ENCODE results near the gene CDC42BPA. TPM values are rescaled to one million over a fixed set of nuclear protein-coding genes. Genes with fewer than 3 reads are reported as not detected.
A peak's percentile ranks its signal among the peaks of the same experiment; 100 is the strongest.

Gene CDC42BPA, protein sequence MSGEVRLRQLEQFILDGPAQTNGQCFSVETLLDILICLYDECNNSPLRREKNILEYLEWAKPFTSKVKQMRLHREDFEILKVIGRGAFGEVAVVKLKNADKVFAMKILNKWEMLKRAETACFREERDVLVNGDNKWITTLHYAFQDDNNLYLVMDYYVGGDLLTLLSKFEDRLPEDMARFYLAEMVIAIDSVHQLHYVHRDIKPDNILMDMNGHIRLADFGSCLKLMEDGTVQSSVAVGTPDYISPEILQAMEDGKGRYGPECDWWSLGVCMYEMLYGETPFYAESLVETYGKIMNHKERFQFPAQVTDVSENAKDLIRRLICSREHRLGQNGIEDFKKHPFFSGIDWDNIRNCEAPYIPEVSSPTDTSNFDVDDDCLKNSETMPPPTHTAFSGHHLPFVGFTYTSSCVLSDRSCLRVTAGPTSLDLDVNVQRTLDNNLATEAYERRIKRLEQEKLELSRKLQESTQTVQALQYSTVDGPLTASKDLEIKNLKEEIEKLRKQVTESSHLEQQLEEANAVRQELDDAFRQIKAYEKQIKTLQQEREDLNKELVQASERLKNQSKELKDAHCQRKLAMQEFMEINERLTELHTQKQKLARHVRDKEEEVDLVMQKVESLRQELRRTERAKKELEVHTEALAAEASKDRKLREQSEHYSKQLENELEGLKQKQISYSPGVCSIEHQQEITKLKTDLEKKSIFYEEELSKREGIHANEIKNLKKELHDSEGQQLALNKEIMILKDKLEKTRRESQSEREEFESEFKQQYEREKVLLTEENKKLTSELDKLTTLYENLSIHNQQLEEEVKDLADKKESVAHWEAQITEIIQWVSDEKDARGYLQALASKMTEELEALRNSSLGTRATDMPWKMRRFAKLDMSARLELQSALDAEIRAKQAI (N-terminal part only)
- total RNA-seq = 1 to 10 TPM; 3.6 to 3.8 TPM

DNA sequence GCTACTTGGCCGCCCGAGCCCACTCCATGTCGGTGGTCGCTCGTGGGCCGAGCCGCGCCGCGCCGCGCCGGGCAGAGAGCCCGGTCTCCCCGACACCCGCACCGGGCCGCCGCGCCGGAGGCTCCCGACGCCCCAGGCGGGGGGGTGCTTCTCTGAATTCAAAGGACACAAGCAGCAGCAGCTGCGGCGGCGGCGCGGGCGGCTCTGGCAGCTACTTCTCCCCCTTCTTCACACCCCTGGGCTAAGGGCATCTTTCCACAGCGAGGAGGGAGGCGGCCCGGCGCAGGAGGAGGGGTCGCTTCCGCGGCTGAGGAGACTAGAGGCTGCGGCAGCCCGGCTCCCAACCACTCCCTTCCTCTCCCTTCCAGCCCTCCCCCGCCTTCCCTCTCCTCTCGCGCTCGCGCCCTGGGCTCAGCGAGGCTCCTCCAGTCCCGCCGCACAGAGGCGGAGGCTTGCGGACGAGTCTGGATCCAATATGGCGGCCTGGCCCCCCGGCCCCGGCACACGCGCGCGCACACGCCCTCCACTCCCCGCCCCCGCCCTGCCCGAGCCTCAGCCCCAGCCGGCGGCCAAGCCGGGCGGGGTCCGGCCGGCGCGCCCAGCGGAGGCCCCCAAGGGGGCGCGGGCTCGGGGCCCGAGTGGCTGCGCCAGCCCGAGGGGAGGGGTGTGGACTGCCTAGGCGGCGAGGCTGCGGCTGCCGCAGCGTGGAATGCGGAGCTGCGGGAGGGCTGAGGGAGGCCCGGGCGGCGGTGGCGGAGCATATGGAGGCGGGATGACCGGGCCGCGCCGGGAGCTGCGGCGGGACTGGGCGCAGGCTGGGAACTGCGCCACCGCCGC, at the start of gene CDC42BPA:
Gene CDC42BPA (minus strand): TSS at position 477 of the 837 bp plus-strand sequence. CDS start 1,310 bp downstream, outside the sequence.
- peak within 1 kb of the TSS; percentile 82 for H3K27ac Mint-ChIP-seq

DNA sequence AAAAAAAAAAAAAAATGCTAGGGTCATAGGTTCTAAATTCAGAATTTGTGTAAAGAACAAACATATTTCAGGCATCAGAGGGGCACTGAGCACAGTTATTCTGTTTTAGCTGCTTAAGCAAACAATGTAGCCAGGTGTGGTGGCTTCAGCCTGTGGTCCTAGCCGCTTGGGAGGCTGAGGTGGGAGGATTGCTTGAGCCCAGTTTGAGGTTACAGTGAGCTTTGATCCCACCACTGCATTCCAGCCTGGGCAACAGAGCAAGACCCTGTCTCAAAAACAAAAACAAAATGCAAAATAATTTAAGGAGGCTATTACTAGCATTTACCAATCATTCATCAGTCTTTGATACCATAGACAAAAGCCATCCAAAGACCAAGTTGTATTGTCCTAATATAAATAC, 49.7 kb upstream of the CDC42BPA start:
- POLR2A ChIA-PET = no interaction called here

More for the DNA sequence above, at the start of gene CDC42BPA:
- Mint-ChIP-seq H3K4me1 (peaks cover 29% of the 10 kb centered on the region), H3K36me3 (ENCODE audit: low read depth) (peaks cover 3% of the 10 kb centered on the region), H3K4me3 (peak within 1 kb of the TSS; percentile 82), H3K27me3 (peaks cover 54% of the 10 kb centered on the region), H3K9me3 (no peaks in the 10 kb centered on the region)
- POLR2A ChIA-PET = no interaction called here
- DNase-seq = peak; percentile 40
- CTCF ChIA-PET = interaction anchor here (0.6 kb wide), 1 partner anchor 176 kb away, joined by 3 read pairs; no protein-coding TSS in a partner anchor

DNA sequence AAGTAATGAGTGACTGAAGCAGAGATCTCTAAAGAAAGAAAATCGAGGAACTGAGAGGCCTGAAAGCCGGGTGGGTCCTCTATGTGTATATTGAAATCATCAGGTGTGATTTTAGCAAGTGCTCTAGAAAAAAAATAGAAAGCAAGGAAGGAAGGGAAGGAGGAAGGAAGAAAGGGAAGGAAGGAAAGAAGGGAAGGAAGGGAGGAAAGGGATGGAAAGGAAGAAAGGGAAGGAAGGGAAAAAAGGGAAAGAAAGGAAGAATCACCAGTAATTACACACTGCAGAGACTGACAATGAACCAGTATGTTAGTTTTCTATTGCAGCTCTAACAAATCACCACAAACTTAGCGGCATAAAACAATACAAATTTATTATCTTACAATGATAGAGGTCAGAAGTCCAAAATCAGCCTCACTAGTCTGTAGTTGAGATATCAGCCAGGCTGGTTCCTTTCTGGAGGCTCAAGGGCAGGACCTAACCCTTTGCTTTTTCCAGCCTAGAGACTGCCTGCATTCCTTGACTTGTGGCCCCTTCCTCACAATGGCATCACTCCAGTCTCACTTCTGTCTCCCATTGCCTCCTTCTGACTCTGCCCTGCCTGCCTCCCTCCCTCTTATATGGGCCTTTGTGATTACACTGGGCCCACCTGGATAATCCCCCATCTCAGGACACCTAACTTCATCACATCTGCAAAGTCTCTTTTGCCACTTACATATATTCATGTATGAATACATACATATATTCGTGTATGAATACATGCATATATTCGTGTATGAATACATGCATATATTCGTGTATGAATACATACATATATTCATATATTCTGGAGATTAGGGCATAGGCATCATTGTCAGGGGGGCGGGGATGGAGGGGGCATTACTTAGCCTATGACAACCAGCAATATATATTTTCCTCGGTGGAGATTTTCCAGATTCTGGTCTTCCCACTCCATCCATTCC, 47.5 kb upstream of the CDC42BPA start:
- no peaks in the 10 kb centered on the region for H3K36me3 Mint-ChIP-seq (ENCODE audit: low read depth)
- DNase-seq = no peak
- no peaks in the 10 kb centered on the region for H3K27me3 Mint-ChIP-seq
- H3K4me1 Mint-ChIP-seq = no peaks in the 10 kb centered on the region
- H3K9me3 Mint-ChIP-seq = no peaks in the 10 kb centered on the region
- CTCF ChIA-PET = no interaction called here
- POLR2A ChIA-PET = no interaction called here
- no peak overlapping the region for H3K27ac Mint-ChIP-seq
- no peak overlapping the region for H3K4me3 Mint-ChIP-seq

More for the DNA sequence above, 49.7 kb upstream of the CDC42BPA start:
- Mint-ChIP-seq H3K9me3 (no peaks in the 10 kb centered on the region), H3K36me3 (ENCODE audit: low read depth) (no peaks in the 10 kb centered on the region), H3K4me1 (no peaks in the 10 kb centered on the region), H3K27me3 (no peaks in the 10 kb centered on the region), H3K4me3 (no peak overlapping the region), H3K27ac (no peak overlapping the region)
- CTCF ChIA-PET = no interaction called here
- no peak for DNase-seq

DNA sequence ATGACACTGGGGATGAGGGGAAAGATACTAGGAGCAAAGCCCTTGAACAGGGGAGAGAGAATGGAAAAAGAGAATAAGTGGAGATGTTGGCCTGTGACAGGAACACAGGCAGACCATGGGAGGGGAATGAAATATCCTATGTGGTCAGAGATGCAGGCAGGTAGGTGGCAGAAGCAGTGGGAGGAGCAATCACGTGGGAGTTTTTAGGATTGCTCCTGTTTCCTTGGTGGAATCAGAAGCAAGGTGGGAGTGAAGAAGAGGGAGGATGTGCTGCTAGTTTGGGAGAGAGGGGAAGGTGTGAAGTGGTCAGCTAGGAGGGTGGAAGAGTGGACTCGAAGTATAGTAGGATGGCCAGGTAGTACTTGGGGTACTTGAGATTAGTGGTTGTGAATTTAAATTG, 46.4 kb upstream of the CDC42BPA start:
- CTCF ChIA-PET = interaction anchor here (0.7 kb wide), 1 partner anchor 198 kb away, joined by 3 read pairs; no protein-coding TSS in a partner anchor
- Mint-ChIP-seq H3K4me1 (no peaks in the 10 kb centered on the region), H3K27me3 (no peaks in the 10 kb centered on the region), H3K9me3 (no peaks in the 10 kb centered on the region), H3K36me3 (ENCODE audit: low read depth) (no peaks in the 10 kb centered on the region), H3K4me3 (no peak overlapping the region), H3K27ac (no peak overlapping the region)
- DNase-seq = no peak
- POLR2A ChIA-PET = no interaction called here

DNA sequence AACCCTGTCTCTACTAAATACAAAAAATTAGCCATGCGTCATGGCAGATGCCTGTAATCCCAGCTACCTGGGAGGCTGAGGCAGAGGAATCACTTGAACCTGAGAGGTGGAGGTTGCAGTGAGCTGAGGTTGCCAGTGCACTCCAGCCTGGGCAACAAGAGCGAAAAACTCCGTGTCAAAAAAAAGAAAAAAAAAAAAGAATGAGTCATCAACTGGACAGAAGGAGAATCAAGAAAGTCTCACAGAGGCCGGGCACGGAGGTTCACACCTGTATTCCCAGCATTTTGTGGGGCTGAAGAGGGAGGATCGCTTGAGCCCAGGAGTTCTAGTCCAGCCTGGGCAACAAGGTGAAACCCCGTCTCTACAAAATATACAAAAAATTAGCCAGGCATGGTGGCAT, 45.5 kb upstream of the CDC42BPA start:
- Mint-ChIP-seq H3K4me1 (no peaks in the 10 kb centered on the region), H3K9me3 (no peaks in the 10 kb centered on the region), H3K4me3 (no peak overlapping the region), H3K27me3 (no peaks in the 10 kb centered on the region), H3K27ac (no peak overlapping the region), H3K36me3 (ENCODE audit: low read depth) (no peaks in the 10 kb centered on the region)
- ChIA-PET POLR2A (no interaction called here), CTCF (no interaction called here)
- no peak for DNase-seq

DNA sequence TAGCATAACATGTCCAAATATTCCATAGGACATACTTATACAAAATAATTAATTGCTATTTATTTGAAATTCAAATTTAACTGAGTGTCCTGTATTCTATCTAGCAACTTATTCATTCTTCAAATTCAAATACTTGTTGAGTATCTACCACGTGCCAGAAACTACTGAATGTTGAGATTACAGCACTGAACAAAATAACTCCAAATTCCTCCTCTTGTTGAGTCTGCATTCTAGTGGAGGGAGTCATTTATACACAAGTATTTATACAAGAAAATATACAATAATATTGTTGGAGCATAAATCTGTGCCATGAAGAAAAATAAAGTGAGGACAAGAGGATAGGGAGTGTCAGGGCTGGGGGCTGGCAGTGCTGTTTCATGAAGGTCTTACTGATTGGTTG, 43.7 kb upstream of the CDC42BPA start:
- no peaks in the 10 kb centered on the region for H3K27me3 Mint-ChIP-seq
- no peak for DNase-seq
- POLR2A ChIA-PET = no interaction called here
- H3K9me3 Mint-ChIP-seq = no peaks in the 10 kb centered on the region
- no peaks in the 10 kb centered on the region for H3K36me3 Mint-ChIP-seq (ENCODE audit: low read depth)
- CTCF ChIA-PET = no interaction called here
- no peak overlapping the region for H3K4me3 Mint-ChIP-seq
- H3K4me1 Mint-ChIP-seq = no peaks in the 10 kb centered on the region
- no peak overlapping the region for H3K27ac Mint-ChIP-seq

DNA sequence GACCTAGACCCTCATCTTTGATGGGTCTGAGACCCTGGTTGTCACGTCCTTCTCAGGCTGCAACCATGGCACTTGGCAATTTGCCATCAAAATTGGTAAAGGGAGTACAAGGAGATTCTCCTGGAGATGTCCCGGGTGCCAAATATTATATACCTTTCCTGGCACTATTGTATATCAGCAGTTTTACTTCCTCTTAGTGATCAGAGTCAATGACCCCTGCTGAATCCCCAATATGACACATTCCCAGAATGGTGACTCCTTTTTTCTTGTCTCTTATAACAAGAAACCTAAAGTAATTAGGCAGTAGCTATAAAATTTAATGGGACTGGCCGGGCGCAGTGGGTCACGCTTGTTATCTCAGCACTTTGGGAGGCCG, 39.6 kb upstream of the CDC42BPA start:
- no peaks in the 10 kb centered on the region for H3K36me3 Mint-ChIP-seq (ENCODE audit: low read depth)
- H3K4me3 Mint-ChIP-seq = no peak overlapping the region
- CTCF ChIA-PET = no interaction called here
- H3K27ac Mint-ChIP-seq = no peak overlapping the region
- no peaks in the 10 kb centered on the region for H3K27me3 Mint-ChIP-seq
- no peaks in the 10 kb centered on the region for H3K9me3 Mint-ChIP-seq
- POLR2A ChIA-PET = interaction anchor here (0.6 kb wide), 1 partner anchor 350 kb away, joined by 3 read pairs; no protein-coding TSS in a partner anchor
- DNase-seq = no peak
- no peaks in the 10 kb centered on the region for H3K4me1 Mint-ChIP-seq

DNA sequence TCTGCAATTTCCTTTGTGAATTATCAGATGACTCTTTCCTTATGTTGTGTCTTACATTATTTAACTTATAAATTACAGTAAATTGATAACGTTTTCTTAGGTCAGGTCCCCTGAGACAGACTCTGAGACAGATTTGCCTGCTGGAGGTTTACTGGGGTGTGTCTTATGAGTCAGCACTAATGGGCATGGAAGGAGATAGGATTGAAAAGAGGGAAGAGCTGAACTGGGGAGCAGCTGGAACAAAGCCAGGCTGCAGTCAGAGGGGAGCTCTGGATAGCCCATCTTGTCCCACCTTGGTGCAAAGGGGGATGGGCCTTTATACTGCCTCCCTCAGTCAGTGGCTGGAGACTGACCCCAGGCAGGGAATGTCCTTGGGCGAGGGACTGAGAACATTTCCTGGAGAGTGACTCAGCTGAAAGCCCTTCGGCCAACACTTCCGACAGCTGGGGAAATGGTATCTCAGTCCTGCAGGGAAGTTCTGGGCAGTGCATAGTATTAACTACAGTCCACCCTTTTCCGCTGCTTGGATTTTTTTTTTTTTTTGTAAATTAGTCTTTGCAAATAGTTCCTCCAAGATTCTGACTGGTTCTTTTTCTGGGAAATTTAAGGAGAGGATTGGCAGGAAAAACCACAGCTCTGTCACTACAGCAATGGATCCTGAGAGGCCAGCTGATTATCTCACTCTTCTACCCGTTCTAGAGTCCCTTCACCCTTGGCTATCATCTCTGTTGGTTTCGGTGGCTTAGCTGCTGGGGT, 39.1 kb upstream of the CDC42BPA start:
- Mint-ChIP-seq H3K27ac (no peak overlapping the region), H3K36me3 (ENCODE audit: low read depth) (no peaks in the 10 kb centered on the region), H3K9me3 (no peaks in the 10 kb centered on the region), H3K4me3 (no peak overlapping the region), H3K27me3 (peaks cover 2% of the 10 kb centered on the region), H3K4me1 (no peaks in the 10 kb centered on the region)
- no peak for DNase-seq
- ChIA-PET CTCF (interaction anchor here (0.5 kb wide), 1 partner anchor 63 kb away, joined by 4 read pairs; no protein-coding TSS in a partner anchor), POLR2A (interaction anchor here (0.6 kb wide), 1 partner anchor 351 kb away, joined by 3 read pairs; no protein-coding TSS in a partner anchor)

DNA sequence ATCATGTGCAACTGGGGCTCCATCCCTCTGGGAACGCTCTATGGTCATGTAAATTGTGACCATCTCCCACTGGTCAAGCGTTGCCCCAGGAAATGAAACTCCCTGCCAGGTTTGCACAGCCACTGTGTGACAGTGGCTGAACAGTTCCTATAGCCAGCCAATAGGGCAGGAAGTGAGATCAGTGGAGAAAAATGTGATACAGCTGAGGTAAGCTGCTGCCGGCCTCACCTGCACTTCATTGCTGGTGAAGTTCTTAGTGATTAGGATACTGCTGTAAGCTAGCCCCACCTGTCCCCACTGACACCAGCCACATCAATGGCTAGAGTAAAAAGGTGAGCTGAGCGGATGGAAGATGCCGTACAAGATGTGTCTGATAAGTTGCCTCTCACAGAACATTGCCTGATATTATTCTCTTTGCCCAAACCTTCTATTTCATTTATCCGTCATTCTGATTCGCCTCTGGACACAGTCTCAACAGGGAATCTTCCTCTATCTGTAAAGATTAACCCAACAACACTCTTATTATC, 38.4 kb upstream of the CDC42BPA start:
- Mint-ChIP-seq H3K36me3 (ENCODE audit: low read depth) (no peaks in the 10 kb centered on the region), H3K27ac (no peak overlapping the region), H3K9me3 (no peaks in the 10 kb centered on the region), H3K4me3 (no peak overlapping the region), H3K27me3 (peaks cover 2% of the 10 kb centered on the region), H3K4me1 (no peaks in the 10 kb centered on the region)
- no peak for DNase-seq
- CTCF ChIA-PET = interaction anchor here (0.5 to 0.6 kb wide), 2 partner anchors 62 to 114 kb away, joined by 3 to 4 read pairs; no protein-coding TSS in a partner anchor
- POLR2A ChIA-PET = no interaction called here

DNA sequence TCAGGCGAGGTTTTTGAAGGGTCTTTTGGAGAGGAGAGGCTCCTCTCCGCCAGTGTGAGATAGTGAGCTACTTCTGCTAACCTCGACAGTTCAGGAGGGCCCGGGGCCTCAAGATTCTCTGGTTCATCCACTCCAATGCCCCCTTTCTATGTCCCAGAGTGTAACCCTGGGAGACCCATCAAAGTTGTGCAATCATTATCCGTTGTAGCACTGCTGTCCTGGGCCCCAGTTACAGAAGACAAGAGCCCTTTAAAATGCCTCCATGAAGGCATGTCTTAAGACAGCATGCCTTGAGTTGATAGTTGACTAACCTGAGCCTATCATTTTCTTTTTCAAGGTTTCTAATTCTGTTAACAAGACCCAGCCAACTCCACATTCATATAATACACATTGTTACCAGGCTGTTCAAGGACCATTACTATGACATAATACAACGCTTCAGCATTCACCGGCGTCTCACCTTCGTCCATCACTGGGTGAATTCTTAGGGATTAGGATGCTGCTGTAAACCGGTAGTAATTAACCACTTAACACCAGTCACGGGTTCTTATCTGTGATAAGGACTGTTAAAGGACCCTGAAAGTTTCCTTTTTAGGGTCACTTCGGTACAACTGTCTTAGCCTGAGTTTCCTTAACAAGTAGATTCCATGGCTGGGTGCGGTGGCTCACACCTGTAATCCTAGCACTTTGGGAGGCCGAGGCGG, 37.4 kb upstream of the CDC42BPA start:
- no peak for DNase-seq
- ChIA-PET POLR2A (no interaction called here), CTCF (no interaction called here)
- Mint-ChIP-seq H3K4me3 (no peak overlapping the region), H3K27ac (no peak overlapping the region), H3K4me1 (no peaks in the 10 kb centered on the region), H3K36me3 (ENCODE audit: low read depth) (no peaks in the 10 kb centered on the region), H3K9me3 (no peaks in the 10 kb centered on the region), H3K27me3 (peaks cover 2% of the 10 kb centered on the region)

DNA sequence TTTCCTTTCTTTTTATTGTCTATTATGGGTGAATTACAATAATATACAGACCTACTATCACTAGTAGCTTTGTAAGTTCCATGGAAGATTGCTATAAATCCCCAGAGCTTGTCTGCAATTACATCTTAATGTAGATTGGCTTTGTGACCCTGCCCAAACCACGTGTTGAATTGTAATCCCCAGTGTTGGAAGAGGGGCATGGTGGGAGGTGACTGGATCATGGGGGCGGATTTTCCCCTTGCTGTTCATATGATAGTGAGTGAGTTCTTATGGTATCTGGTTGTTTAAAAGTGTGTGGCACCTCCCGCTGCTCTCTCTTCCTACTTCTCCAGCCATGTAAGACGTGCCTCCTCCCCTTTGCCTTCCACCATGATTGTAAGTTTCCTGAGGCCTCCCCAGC, 34.9 kb upstream of the CDC42BPA start:
- ChIA-PET POLR2A (no interaction called here), CTCF (no interaction called here)
- Mint-ChIP-seq H3K4me3 (no peak overlapping the region), H3K27me3 (peaks cover 2% of the 10 kb centered on the region), H3K4me1 (no peaks in the 10 kb centered on the region), H3K27ac (no peak overlapping the region), H3K9me3 (no peaks in the 10 kb centered on the region), H3K36me3 (ENCODE audit: low read depth) (no peaks in the 10 kb centered on the region)
- no peak for DNase-seq
